SK-N-MC (cell line): Measurements from ENCODE around the gene PTAFR.

Experiments
- EZH2 ChIP-seq: fragments of 200-600 bp; sonication (generic); IDR thresholded peaks from one replicate; pipeline ENCODE4 v1.6.1; 2017; ENCODE audit warnings: antibody characterized with exemption
- POLR2AphosphoS5 ChIP-seq: IDR thresholded peaks from 2 replicates; pipeline ENCODE4 v1.6.1; 2012; ENCODE audit warnings: mild to moderate bottlenecking, low read depth, low read length, borderline replicate concordance

DNA sequence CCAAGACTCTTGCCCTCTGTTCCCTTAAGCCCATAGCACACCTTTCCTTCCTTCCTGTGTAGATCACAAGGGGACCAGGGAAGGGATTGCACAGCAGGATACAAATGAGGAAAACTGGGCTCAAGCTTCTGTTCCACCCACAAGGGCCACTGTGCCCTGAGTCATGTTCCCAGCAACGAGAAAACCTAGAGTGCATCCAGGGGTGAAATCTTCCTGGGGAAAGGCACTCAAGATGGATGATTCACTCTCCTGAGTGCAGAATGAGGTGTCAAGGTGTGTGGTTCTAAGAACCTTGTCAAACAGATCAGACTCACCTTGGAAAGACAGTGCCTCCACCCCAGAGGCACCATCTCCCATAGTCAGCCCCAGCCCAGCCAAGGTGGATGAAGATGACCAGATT is 47.3 kb downstream of the PTAFR start:
- no peak for TF ChIP-seq EZH2
- no peak for TF ChIP-seq POLR2AphosphoS5
